ENCODE measurements around the gene TPCN2.

- no peak for TF ChIP-seq CTCF (IDR thresholded peaks at IDR 0.05 in 4 of 5, conservative IDR thresholded peaks at IDR 0.05 in 1 of 5)
- TF ChIP-seq POLR2A (IDR thresholded peaks at IDR 0.05): no peak
Observed at GRCh38 chr11:69089258-69089657, 40.5 kb downstream of the TPCN2 start.

All from gastrocnemius medialis (tissue), 4 donors.